ENCODE data around the gene LYZL1.
"Not testable (repeated sequence)": the region's sequence is repeated elsewhere in the genome, so short reads cannot be mapped to it uniquely, and the experiment has no call there.

The LYZL1 gene

DNA sequence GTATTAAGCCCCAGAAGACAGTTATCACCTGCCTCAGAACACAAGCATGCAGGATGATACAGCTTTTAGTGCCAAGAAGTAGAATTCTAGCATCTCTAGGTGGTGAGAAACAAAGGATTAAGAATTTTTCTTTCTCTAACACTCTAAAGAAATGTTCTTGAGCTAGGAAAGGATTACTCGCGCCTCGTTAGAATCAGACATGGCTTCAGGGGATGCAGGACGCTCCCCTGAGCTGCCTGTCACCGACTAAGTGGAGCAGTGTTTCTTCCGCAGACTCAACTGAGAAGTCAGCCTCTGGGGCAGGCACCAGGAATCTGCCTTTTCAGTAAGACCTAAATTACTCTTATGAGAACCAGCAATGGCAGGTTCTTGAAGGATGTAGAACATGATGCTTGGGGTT lies at the start of gene LYZL1:
LYZL1 (plus strand) TSS at position 165 of the 400 bp plus-strand sequence. CDS start 2,798 bp downstream, outside the sequence.
- not testable (repeated sequence) for DNase-seq

- no peak for DNase-seq
Observed at GRCh38 chr10:29239569-29240472, 49.0 kb upstream of the LYZL1 start.

DNA sequence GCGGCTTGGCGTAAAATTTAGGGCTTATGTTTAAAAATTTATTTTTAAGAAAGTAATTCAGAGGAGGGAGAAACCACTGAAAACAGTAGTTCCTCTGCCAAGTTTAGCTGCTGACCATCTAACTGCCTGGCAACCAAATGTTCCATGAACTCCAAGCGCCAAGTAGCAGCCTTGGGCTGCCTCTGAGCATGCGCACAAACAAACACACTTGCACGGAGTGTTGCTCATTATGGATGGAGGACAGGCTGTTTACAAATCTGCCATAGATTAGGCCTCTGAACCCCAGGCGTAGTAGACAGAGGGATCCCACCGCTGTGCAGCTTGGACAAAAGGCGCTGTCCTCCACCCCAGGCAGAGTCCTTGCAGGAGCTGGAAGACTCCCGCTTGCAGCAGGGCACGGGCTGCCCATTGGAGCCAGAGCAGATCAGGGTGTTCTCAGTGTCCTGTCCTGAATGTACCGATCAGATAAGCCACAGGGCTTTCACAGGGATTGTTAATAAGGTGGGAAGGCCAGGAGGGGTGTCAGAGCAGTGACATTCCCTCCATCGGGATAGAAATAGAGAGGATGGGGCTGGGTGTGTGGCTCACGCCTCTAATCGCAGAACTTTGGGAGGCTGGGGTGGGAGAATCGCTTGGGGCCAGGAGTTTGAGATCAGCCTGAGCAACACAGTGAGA lies 47.7 kb upstream of the LYZL1 start:
- no peak for DNase-seq

DNA sequence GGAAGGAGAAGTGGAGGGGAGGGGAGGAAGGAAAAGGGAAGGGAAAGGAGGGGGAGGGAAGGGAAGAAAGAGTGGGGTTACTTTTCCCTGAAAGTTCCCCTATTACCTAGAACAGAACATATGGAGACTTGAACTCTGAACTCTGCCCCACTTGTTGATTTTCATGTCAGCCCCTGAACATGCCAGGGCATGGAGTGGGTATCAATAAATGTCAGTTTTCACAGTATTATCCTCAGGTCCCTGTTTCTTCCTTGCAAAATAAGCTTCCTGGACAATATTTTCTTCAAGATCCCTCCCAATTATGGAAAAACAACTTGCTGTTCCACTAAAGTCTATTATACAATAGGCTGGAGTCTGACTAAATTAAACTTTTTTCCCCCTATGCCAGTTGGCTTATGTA lies 46.9 kb upstream of the LYZL1 start:
- no peak for DNase-seq

DNA sequence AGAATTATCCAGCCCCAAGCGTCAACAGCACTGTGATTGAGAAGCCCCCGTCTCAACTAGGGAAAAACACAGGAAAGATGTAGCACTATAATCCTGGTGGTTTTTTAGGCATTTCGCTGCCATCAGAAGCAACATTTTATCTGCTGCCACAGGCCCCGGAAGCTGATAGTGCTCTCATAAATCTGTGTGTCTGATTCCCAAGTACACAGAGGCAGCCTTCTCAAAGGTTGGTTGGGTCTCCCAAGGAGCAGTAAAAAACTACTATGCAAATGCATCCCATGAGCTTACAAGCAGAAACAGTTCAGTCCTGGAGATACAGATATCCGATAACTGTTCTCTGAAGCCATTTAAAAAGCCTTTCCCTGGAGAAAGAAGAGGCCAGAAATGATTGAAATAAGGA lies 45.8 kb upstream of the LYZL1 start:
- DNase-seq, result no peak

DNA sequence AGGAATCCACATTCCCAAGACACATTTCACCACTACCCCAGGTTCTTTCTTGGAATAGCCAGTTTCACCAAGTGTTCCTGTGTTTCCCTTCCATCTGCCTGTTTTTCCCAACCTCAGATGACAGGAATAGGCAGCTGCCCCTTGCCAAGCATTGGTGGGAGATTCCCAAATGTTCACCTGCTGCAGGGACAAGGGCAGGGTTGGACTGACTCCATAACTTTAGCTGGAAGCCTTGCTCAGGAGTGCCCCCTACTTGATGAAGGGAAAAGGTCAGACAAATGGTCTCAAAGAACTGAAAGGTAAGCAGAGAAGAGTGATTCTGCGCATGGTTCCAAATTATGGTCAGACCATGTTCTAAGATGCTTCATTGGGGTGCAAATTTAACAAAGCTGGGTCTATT lies 45.1 kb upstream of the LYZL1 start:
- DNase-seq, result no peak

DNA sequence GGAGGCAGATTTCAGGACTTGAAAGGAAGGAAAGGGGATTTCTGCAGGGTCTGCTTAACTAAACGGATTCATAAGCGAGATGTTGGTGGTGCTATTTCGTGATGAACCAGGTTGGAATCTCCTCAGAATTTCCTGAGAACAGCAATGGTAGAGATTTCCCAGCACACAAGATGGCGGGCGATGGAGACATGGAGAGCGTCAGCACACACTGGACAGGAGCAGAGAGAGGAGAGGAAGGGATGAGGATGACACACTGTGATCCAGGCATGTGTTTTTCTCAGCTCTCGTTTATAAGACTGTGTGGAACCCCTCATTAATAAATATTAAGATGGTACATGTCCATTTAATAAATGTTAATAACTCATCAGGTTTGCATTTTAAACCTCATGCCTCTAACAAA lies 43.9 kb upstream of the LYZL1 start:
- no peak for DNase-seq

GRCh38 chr10:29245476-29245875 lies 43.4 kb upstream of the LYZL1 start:
- DNase-seq, result no peak

DNA sequence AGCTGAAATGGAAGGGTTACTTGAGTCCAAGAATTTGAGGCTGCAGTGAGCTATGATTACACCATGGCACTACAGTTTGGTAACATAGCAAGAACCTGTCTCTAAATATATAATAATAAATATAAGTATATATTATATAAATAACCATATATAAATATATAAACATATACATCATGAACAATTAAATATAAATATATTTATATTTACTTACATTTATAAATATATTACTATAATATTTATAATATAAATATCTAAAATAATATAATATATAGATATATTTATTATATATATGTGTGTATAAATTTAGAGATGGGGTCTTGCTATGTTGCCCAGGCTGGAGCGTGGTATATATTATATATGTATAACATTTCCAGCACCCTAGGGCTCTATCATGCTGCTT lies 42.4 kb upstream of the LYZL1 start:
- no peak for DNase-seq

DNA sequence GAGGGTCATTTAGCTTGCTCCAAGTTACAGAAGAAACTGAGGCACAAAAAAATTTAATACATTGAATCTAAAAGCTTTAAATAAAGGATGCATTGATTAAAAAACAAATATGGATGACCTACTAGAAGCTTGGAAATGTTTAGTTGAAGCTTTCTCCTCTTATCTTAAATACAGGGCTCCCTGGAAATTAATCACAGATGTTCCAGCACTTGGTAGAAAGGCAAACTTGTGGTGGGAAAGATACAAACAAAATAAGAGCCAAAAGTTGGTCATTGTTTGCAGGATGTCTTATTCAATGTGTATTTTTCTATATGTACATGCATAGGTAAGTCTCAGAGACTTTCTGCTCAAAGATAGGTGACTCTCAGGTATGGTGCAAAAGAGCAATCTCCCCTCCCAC lies 40.7 kb upstream of the LYZL1 start:
- no peak for DNase-seq

- DNase-seq, result no peak
Observed at GRCh38 chr10:29249018-29249417, 39.9 kb upstream of the LYZL1 start.

GRCh38 chr10:29250066-29250465 lies 38.8 kb upstream of the LYZL1 start:
- no peak for DNase-seq

DNA sequence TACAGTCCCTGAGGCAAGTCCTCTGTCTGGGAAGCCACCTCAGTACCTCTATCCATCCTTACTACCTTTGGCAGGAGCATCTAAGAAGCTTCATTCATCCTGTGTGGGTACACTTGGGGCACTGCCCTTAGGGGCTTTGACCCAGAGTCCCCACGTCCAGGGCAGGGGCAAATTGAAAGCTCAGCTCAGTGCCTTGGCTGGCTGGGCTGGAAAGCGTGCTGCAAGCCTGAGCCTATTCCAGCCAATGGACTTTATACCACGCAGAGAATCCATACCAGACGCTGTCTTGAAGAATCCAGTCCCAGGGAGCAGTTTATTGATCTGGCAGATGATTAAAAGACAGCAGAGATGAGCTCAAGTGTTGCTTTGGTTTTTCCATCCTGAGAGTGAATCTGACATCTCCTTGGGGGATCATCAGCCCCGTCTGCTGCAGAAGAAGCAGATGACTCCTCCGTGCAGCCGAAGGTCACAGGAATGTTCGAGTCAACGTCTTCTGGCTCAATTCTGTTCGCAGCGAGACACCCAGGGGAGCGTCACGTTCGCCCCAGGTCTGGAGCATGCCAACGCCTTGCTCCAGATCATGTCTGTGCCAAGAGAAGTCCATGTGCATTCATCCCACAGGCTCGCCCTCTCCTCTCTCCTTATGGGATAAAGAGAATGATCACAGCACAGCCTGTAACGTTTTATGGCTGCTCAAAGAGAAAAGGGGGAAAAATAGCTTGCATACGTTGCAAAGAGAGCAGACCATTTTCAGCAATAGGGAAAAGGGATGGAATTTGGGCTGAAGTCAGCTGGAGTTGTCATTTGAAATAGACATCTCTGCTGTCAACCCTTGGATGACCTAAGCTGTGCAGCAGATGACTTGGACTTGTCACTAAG lies 35.8 kb upstream of the LYZL1 start:
- DNase-seq, result no peak

GRCh38 chr10:29253690-29254029 lies 35.2 kb upstream of the LYZL1 start:
- no peak for DNase-seq

GRCh38 chr10:29254123-29255046 lies 34.5 kb upstream of the LYZL1 start:
- no peak for DNase-seq

DNA sequence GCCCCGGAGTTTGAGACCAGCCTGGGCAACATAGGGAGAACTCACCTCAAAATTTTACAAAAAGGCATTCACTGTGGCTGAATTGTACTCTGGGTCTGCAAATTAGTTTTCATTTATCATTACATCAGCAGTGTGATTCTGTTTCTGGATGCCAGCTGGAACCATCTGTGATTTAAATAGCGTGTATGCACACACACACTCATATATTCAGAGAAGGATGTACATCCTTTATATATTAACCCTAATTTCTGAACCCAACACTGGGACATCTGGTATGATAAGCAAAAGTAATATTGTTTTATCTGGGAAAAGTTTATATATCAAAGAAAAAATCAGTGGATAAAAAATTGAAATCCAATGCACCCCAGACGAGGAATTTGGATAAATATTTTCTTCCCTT lies 33.8 kb upstream of the LYZL1 start:
- DNase-seq, result no peak

GRCh38 chr10:29256019-29256418 lies 32.9 kb upstream of the LYZL1 start:
- DNase-seq, result no peak

GRCh38 chr10:29256586-29256985 lies 32.3 kb upstream of the LYZL1 start:
- no peak for DNase-seq

DNA sequence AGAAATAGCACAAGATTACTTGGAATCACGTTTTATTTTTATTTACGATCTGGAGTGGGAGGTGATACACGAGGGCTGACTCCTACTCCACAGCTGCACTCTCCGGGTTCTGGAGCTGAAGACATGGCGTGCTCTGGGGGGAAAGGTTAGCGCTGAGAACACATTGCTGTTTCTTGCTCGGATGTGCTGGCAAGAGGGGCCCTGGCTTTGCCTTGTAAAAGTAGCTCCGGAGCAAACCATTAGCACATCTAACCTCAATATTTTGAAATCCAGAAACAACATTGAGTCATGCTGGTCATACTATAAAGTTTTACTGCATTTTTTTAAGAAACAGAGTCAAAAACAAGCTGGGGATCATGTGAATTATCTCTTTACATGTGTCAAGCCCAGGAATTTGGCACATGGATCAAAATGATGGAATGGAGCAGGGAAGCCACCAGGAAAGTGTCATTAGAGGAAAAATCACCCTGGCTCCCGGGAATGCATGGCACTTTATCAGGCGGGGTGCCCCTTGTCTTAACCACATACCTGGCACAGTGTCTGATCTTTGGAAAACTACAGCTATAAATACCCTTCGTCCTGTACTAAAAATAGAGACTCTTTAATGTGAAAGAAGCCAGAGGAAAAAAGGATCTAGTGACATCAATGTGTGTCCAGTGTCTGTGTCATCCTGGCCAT lies 31.6 kb upstream of the LYZL1 start:
- DNase-seq, result no peak

DNA sequence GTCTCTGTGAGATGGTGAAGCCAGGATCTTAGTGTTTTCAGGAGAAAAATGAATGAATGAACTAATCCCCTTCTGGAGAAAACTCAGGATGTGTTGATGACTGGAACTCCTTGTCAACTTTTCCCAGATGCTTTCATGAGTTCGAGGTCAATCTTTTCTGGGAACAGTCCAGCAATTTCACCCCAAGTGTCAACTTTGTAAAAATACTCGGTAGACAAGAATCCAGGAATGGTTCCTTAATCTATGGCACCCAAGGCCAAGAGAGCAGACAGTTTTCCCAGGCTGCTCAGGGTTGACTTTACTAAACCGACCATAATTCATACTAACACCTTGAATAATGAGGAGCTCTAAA lies 31.1 kb upstream of the LYZL1 start:
- DNase-seq, result no peak

- no peak for DNase-seq
Observed at GRCh38 chr10:29259498-29259897, 29.4 kb upstream of the LYZL1 start.

DNA sequence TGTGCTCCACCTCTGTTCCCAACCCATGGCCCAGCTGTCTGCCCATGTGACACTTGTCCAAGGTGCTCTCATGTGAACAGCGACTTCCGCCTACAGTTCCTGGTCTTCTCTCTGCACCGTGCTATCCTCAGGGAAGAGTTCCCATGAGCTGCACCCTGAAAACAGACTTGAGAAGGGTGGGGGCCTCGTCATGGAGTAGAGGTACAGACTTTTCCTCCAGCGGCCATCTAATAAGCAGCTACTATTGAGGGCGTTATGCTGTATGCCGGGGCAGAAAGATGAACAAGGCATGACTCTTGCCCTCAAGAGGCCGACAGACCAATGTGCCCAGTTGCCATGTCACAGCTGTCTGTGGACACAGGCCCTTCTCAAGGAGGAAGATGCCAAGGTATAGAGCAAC lies 25.4 kb upstream of the LYZL1 start:
- DNase-seq, result no peak
